Brain microvascular endothelial cell (primary cell): ENCODE results near the gene SLC7A11.
"Not testable (repeated sequence)": the region's sequence is repeated elsewhere in the genome, so short reads cannot be mapped to it uniquely, and the experiment has no call there.

Experiments
- DNase-seq: peaks from one replicate; pipeline ENCODE4 v3.0.0-alpha.2; 2020
- H3K27ac ChIP-seq: fragments of 250-450 bp; sonication (Bioruptor Pico); 2 replicates; pipeline ENCODE4 v1.5.1; 2020; ENCODE audit warnings: mild to moderate bottlenecking, moderate library complexity
- H3K27me3 ChIP-seq: fragments of 250-450 bp; sonication (Bioruptor Pico); replicated peaks from 2 replicates; pipeline ENCODE4 v1.5.1; 2020; ENCODE audit warnings: mild to moderate bottlenecking
- H3K36me3 ChIP-seq: fragments of 250-450 bp; sonication (Bioruptor Pico); replicated peaks from 2 replicates; pipeline ENCODE4 v1.5.1; 2020; ENCODE audit warnings: mild to moderate bottlenecking
- H3K4me3 ChIP-seq: 2 replicates; pipeline ENCODE4 v1.5.1; 2011; ENCODE audit warnings: low read depth, mild to moderate bottlenecking, control low read depth, low read length, moderate library complexity
- in situ Hi-C: cut with HindIII; loops from 2 replicates; pipeline ENCODE4 v1.10.0; 2017; ENCODE audit warnings: low sequenced_read_pairs, low pct_ligation_motif_present
- TF ChIP-seq, protein P1 (sequence below): IDR thresholded peaks from 2 replicates; pipeline ENCODE4 v1.5.1; 2011; ENCODE audit warnings: low read depth, mild to moderate bottlenecking, moderate library complexity, low read length, control low read depth, inconsistent platforms; ENCODE audit errors: missing control alignments

The SLC7A11 gene

DNA sequence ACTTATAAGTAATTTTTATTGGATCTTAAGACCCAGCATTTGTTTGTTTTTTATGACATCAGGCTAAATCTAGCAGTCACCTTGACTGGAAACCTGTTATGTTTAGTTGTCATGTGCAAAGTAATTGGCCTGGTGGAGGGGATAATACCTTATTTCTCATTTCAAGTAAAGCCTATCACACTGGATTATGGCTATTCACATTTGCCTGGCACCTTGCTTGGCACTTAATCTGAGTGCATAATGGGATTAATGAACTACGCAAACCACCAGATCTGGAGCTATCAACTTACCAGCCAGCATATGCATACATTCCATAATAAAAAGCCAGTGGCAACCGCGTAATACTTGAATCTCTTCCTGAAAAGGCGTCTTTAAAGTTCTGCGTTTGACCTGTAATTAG, 23.2 kb downstream of the SLC7A11 start:
- in situ Hi-C loops, result no loop called here
- no peaks in the 10 kb centered on the region for H3K36me3 ChIP-seq

DNA sequence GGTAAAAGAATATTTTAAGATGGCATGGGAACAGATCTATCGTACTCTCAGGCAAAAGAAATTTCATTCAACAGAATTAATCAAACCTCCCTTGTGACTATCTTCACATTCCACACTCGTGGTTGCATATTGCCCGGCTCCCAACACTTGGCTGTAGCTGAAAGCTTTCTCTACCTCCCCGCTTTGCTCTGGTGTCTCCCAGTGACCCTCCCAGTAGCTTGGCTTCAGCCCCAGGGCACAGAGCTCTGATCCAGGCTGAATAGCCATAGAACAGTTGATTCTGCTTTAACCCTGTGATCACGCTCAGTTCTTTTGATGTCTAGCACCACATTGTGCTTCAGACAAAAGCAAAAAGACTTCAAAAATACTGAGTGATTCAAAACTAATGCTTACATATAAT, 24.6 kb downstream of the SLC7A11 start:
- no peak for DNase-seq
- H3K27ac ChIP-seq, result no peak overlapping the region
- no peaks in the 10 kb centered on the region for H3K36me3 ChIP-seq
- H3K4me3 ChIP-seq, result no peak overlapping the region
- TF ChIP-seq, protein P1, sequence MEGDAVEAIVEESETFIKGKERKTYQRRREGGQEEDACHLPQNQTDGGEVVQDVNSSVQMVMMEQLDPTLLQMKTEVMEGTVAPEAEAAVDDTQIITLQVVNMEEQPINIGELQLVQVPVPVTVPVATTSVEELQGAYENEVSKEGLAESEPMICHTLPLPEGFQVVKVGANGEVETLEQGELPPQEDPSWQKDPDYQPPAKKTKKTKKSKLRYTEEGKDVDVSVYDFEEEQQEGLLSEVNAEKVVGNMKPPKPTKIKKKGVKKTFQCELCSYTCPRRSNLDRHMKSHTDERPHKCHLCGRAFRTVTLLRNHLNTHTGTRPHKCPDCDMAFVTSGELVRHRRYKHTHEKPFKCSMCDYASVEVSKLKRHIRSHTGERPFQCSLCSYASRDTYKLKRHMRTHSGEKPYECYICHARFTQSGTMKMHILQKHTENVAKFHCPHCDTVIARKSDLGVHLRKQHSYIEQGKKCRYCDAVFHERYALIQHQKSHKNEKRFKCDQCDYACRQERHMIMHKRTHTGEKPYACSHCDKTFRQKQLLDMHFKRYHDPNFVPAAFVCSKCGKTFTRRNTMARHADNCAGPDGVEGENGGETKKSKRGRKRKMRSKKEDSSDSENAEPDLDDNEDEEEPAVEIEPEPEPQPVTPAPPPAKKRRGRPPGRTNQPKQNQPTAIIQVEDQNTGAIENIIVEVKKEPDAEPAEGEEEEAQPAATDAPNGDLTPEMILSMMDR, result no peak
- in situ Hi-C loops, result no loop called here
- H3K27me3 ChIP-seq, result no peaks in the 10 kb centered on the region

More for the DNA sequence above, 23.2 kb downstream of the SLC7A11 start:
- Histone ChIP-seq H3K27me3 (no peaks in the 10 kb centered on the region), H3K4me3 (no peak overlapping the region), H3K27ac (no peak overlapping the region)
- DNase-seq, result no peak
- TF ChIP-seq, protein P1, result no peak

DNA sequence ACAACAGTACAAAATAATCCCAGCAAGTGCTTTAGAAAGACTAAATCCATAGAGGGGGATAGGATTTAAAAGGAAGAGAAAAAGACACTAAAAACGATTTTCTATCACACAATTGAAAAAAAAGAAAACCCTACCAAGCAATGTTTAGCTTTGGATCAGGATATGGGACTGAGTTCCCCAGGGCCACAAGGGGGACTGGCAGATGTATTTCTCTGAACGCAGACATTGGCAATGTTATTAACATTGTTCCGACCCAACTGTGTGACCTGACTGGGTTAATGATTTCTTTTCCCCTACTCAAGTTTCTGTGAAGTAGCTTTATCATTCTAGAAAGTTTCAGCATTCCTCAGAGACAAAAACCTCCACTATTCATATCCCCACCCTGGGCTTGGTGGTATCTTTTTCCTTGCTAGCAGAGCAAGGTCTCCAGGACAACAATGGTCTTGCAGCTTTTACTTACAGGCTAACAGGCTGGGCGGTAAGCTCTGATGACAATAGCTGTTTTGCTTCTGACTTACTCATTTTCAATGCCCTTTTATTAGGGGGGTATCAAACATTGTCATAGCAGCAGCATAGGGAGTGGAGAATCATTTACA, 25.8 kb downstream of the SLC7A11 start:
- in situ Hi-C loops, result no loop called here
- Histone ChIP-seq H3K4me3 (no peak overlapping the region), H3K36me3 (no peaks in the 10 kb centered on the region), H3K27ac (no peak overlapping the region), H3K27me3 (no peaks in the 10 kb centered on the region)
- DNase-seq, result no peak
- TF ChIP-seq, protein P1, result no peak

DNA sequence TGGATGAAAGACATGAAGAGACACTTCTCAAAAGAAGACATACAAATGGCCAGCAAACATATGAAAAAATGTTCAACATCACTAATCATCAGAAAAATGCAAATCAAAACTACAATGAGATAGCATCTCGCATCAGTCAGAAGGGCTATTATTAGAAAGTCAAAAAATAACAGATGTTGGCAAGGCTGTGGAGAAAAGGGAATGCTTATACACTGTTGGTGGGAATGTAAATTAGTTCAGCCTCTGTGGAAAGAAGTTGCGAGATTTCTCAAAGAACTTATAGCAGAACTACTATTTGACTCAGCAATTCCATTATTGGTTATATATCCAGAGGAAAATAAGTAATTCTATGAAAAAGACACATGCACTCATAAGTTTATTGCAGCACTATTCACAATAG, 31.6 kb downstream of the SLC7A11 start:
- in situ Hi-C loops, DNase-seq: not testable (repeated sequence)

DNA sequence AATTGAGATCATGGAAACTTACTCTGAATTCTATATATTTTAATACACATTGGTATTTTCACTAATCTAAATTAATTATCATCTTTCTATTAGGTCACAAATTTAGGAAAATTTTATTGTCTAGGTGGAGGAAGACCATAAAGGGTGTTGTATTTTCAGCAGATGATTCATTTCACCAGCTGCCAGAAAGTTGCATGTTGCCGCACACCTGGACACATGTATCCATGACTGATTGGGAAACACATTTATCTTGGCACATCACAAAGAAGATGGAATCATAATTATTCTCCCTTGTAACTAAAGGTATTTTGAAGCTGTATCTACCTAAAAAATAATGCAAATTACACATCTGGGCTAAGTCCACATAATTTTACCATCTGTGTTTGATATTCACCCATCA, 33.1 kb downstream of the SLC7A11 start:
- Histone ChIP-seq H3K27ac (no peak overlapping the region), H3K36me3 (no peaks in the 10 kb centered on the region), H3K4me3 (no peak overlapping the region), H3K27me3 (no peaks in the 10 kb centered on the region)
- TF ChIP-seq, protein P1, result no peak
- in situ Hi-C loops, result no loop called here
- DNase-seq, result no peak

More for the DNA sequence above, 31.6 kb downstream of the SLC7A11 start:
- not testable (repeated sequence) for H3K27me3 ChIP-seq, H3K4me3 ChIP-seq, H3K27ac ChIP-seq, H3K36me3 ChIP-seq

DNA sequence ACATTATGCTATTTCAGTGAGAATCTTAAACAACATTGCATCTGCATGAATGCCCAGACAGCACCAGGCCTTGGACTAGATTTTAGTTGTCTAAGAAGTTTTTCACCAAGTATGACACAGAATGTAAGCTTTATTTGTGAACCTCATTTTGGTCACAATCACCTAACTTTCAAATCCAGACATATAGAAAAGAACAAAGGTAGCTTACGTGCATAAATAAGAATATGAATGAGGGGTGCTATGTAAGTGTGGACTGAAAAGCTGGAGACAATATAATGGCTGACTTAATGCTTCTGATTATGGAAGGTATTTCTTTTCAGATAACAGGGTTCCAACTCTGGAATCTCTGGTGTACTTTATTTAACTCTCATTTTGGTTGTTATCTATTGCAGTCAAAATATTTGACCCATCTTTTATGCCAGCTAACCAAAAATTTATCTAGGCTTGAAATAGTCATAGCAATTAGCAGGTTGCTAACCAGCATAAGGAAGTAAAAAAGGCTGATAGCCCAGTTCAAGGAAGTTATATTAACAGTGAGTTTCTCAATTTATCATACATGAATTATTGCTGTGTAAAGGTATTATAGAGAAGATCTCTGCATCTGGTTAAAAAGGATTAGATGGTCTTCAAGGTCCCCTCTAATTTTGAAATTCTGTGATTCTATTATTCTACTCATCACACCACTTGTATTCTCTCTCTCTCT, 36.5 kb downstream of the SLC7A11 start:
- Histone ChIP-seq H3K27ac (no peak overlapping the region), H3K36me3 (no peaks in the 10 kb centered on the region), H3K27me3 (no peaks in the 10 kb centered on the region), H3K4me3 (no peak overlapping the region)
- TF ChIP-seq, protein P1, result no peak
- in situ Hi-C loops, result no loop called here
- DNase-seq, result no peak
